ENCODE measurements around the gene RNF183.
"Not testable (repeated sequence)": the region's sequence is repeated elsewhere in the genome, so short reads cannot be mapped to it uniquely, and the experiment has no call there.

The RNF183 gene

DNA sequence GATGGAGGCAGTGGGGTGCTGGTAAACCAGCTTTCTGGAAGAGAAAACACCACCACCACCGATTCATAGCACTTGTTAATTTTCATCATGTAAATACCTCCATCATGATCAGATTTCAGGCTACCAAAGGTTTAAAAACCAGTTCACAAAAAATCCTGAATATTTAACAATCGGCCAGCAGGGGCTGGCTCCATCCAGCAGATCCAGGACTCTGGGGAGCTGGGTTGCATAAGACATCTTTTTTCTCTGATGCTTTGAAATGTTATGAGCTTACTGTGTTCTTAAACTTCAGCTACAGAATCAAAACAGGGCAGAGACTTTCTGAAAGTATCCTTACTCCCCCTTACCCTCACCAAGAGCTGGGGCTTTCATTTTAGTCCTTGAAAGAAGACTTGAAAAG is 14.6 kb upstream of the RNF183 start:
- no peak overlapping the region for H3K4me3 ChIP-seq (ENCODE audit: low read depth, low read length)

DNA sequence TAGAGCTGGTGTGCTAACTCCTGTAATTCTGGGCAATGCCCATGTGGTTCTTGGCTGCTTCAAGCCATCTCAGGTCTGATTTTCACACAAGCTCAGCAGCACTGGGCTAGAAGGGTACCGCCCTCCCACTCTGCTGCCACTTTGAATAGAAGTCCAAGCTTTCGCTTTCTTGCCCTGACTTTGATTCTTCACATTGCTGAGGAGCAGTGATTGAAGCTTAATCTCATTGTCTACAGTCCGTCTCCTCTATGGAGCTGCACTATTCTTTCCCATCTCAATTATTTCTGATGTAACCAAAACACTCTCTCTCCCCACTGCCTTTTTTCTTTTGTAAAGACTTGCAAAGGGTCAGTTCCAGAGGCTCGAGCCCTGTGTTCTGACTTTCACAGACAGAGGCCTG is 12.9 kb upstream of the RNF183 start:
- no peak overlapping the region for H3K4me3 ChIP-seq (ENCODE audit: low read depth, low read length)

DNA sequence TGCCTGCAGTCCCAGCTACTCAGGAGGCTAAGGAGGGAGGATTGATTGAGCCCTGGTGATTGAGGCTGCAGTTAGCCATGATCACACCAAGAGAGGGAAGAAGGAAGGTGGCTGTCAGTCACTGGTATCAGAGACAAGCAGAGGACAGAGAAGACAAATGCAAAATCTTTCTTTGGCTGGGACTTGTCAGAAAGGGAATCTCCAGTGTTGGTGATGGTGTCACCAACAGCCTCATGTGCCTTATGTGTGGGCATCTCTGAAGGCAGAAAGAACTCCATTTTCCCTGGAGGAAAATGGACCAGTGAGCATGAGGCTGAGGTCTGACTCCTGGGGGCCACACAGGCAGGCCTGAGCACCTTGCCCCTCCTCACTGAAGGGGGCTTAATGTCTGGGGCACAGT is 12.1 kb upstream of the RNF183 start:
- H3K4me3 ChIP-seq (ENCODE audit: low read depth, low read length): no peak overlapping the region

DNA sequence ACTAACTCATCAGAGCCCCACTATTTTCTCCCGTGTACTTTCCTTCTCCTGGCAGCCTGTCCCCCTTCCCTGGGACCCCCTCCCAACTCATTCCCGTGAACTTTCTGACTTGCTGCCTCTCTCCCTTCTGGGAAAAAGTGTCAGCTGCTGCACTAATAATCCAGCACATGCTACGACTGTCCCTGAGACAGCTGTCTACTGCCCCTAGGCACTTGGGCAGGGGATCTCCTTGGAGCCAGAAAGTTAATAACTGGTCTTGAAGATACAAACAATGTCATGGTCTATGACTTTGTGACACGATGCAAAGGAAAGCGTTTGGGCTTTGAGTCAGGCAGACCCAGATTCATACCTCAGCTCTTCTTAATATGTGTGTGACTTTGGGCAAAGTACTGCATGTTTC is 10.1 kb upstream of the RNF183 start:
- H3K4me3 ChIP-seq (ENCODE audit: low read depth, low read length): no peak overlapping the region

DNA sequence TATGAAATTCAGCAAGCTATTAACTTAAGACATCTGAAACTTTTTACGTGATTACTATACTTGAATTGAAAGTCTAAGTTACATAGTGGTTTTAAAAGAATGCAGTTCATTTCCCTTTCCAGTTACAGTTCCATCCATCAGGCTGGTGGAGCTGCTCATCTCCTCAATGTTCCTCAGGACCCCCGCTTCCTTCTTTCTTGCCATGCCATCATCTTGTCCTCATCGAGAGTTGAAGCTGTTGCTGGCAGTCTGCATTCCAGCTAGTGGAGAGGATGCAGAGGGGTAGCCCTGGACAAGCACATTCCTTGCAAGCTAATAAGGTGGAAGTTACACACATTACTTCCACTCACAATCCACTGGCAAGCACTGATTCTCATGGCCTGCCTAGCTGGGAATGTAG is 8.8 kb upstream of the RNF183 start:
- no peak overlapping the region for H3K4me3 ChIP-seq (ENCODE audit: low read depth, low read length)

DNA sequence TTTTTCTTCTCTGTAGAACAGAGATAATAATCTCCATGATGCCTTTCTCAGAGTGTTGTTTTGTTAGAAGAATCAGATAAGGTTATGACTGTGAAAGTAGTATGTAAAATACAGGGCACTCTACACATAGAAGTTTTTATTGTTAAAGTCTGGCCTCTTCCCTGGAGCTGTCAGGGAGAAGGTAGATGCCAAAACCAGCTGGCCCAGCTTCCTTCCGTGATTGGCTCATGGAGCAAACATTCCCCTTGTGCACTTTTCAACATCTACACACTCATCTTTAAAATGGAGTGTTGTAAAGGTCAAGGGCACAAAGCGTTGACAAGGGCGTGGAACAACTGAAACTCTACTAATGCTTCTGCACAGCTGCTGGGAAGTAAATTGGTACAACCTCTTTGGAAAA is 7.4 kb upstream of the RNF183 start:
- no peak overlapping the region for H3K4me3 ChIP-seq (ENCODE audit: low read depth, low read length)

DNA sequence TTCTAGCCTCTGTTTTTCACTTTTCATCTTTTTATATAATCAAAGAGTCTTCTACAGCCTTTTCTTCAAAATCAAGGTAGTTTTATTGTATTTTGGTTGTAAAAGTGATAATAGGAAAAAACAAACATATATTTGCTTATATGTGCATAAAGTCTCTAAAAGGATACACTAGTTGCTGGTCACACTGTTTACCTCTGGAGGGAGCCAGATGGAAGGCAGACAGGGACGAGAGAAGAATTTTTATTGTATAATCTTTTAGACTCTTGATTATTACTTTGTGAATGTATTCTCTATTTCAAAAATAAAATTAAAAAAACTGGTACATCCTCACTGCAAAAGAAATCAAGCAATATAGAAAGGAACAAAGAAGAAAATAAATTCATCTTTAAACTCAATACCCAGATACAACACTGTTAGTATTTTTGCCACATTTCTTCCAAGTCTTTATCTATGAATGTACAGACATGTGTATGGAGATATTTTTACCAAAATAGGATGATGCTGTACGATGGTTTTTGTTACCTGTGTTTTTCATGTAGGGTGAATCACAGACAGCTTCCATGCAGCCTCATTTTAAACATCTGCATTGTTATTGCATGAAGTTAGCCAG is 6.1 kb upstream of the RNF183 start:
- H3K4me3 ChIP-seq (ENCODE audit: low read depth, low read length): no peak overlapping the region

DNA sequence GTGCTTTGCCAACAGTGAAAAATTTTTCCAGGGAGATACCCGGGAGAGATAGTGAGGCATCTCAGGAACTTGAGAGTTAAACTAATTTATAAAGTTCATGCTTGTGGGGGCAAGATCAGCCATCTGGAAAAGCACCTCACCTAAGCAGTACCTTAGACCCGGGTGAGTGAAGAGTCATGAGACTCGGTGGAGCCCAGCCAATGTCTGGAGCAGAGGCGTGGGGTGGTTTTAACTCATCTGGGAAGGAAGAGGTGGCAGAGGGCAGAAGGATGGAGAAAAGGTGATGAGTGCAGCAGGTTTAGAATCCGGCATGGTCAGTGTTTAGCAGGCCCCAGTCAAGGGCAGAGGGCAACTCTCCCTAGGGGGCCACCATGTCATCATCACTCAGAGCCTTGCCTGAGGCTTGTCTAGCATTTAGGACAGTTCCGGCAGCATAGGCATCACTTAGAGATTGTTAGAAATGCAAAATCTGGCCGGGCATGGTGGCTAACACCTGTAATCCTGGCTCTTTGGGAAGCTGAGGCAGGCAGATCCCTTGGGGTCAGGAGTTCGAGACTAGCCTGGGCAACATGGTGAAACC is 4.3 kb upstream of the RNF183 start:
- no peak overlapping the region for H3K4me3 ChIP-seq (ENCODE audit: low read depth, low read length)

DNA sequence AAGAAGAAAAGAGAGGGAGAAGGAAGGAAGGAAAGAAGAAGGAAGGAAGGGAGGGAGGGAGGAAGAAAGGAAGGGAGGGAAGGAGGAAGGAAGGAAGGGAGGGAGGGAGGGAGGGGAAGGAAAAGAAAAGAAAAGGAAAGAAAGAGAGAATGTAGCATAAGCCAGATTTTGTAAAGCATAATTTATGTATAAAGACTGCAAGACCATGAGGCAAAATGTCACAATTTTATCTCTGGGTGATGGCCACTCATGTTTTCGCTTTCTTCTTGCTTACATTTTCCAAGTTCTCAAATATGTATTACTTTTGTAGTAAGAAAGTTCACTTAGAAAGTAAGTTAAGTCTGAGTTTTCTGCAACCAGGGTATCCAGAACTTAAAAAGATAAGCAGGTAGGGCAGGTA is 3.4 kb upstream of the RNF183 start:
- H3K4me3 ChIP-seq (ENCODE audit: low read depth, low read length): no peak overlapping the region

DNA sequence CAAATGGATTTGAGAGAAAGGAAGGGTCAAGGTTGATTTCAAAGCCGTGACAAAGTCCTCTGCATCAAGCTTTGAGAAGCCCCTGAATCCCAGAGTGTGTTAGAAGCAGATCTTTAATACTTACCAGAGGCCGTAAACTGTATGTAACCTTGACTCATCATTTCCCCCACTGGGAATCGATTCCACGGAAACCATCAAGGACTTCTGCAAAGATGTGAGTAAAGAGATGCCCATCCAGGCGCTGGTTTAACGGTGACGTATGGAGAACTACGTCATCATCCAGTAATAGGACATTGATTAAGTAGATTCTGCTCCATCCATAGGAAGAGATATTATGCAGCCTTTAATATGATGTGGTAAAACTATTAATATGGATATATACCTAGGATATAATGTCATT is 1.6 kb downstream of the RNF183 start:
- no peak overlapping the region for H3K4me3 ChIP-seq (ENCODE audit: low read depth, low read length)

DNA sequence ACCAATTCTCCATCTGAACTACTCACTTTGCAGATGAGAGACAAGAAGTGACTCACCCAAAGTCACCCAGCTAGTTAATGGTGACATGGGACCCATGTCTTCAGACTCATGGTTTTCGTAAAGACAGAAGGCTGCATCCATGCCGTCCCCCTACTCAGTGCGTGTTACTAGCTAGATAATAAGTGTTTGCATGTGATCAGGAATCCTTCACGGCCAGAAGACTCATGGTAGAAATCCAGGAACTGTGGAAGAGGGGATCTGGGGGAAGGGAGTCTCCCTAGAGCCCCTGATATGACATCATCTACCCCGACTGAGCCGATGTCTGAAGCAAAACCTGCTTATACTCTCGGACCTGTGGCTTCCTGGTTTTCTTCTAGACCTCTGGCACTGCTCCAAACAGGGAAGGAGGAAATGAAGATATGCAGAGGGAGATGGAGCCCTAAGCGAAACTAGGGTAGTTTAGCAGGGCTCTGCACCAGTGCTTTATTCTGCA is 3.3 kb downstream of the RNF183 start:
- no peak overlapping the region for H3K4me3 ChIP-seq (ENCODE audit: low read depth, low read length)

DNA sequence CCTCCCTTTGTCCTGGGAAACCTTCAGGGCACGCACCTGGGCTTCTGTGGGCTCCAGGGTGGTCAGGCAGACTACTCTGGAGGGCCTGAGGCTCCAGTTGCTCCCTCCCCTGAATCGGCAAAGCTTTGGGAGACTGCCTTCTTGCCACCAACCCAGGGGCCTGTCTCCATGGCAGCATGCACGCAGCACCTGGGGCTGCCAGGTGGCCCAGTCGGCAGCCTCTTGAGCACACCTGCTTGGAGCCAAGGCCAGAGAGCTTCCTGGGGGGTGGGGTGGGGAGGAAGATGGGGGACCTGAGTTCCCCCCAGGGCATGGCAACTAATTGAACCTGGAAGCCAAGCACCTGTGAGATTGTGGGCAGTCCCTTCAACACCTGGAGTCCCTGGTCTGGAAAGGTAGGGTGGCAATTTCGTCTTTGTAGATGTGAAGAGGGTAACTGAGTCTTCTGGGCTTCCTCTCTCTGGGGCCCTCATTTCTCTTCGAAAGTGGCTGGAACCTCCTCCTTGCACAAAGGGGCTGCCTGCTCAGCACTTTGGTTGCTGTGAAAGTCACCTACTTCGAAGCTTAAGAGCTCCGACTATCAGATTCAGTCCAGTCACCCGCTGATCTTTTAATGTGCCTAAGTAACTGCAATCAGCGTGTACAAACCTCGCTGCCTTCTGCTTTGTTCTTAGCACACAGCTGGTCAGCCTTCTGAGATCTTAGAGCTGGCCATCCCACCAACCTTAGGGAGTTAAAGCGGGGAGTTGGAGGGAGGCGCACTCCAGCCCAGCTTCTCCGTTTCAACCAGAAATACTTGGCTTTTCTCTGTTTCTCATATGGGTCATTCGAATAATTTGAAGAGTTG is 4.0 kb downstream of the RNF183 start:
- no peak overlapping the region for H3K4me3 ChIP-seq (ENCODE audit: low read depth, low read length)

DNA sequence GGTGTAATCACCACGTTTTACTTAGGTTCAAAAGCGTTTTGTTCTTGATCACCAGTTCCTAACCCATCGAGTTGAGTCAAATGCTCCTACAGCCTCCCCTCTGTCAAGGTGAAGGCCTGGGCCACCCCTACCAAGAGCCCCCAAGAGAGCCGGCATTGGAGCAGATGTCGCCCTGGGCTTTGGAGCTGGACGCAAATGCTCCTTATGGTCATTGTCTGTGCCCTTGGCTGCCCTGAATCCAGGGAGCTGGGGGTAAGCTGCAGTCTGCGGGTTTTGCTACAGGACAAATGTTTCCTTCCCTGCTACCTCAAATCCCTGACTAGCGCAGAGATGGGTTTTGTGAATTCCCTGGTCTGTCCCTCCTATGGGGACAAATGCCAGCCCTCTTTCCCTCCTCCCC is 4.9 kb downstream of the RNF183 start:
- no peak overlapping the region for H3K4me3 ChIP-seq (ENCODE audit: low read depth, low read length)

DNA sequence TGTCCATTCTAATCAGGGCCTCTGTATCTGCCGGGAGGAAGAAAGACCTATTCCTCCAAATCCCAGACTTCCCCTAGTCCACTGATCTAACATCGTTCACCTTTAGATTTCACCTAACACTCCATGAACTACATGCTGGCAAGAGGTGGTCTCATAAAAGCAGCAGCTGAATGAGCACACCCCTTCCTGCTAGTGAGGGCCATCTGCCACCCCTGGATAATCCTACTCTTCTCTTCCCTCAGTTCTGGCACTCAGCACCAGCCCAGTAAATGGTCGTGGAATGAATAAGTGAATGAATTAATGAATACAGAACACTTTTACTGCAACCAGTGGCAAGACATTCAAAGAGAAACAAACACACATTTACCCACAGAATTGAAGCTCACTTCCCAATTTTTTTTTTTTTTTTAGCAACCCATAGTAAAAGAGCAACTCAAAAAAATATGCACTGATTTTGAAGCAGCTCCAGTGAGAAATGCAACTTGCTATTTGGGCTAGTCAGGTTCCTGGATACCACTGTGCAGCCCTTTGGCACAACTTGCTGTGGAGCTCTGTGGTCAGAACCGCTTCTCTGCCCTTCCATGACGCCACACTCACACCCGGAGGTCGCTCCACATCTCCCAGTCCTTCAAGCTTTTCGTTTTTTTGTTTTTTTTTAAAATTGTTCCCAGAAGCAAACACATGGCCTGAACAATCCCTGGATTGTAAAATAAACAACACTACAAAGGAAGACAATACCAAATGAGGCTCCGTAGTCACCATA is 6.2 kb downstream of the RNF183 start:
- H3K4me3 ChIP-seq (ENCODE audit: low read depth, low read length): no peak overlapping the region

DNA sequence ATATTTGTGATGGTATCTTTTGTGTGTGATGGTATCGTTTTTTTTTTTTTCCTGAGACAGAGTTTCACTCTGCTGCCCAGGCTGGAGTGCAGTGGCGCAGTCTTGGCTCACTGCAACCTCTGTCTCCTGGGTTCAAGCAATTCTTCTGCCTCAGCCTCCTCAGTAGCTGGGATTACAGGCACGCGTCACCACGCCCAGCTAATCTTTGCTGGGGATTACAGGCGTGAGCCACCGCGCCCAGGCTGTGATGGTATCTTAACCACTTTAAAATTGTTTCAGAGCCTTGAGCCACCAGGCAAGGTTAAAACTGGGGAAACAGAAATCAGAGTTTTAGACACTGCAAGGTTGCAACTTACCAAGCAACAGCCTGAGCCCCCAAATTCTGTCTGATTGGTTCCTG is 6.9 kb downstream of the RNF183 start:
- H3K4me3 ChIP-seq (ENCODE audit: low read depth, low read length): not testable (repeated sequence)

DNA sequence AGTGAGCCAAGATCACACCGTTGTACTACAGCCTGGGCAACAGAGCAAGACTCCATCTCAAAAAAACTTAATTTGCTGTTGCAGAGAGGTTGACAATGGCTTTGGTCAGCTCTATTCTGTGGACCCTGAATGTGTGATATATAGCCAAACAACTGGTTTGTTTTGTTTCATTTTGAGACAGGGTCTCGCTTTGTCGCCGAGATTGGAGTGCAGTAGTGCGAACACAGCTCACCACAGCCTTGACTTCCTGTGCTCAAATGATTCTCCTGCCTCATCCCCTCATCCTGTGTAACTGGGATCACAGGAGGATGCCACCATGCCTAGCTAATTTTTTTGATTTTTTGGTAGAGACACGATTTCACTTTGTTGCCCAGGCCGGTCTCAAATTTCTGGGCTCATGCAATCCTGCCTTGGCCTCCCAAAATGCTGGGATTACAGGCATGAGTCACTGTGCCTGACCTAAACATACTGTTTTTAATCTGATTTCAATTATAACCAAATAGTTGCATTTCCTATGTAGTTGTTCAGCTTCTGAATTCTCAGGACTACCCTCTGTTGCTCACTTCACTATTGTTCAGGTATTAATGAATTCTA is 9.8 kb downstream of the RNF183 start:
- H3K4me3 ChIP-seq (ENCODE audit: low read depth, low read length): no peak overlapping the region

DNA sequence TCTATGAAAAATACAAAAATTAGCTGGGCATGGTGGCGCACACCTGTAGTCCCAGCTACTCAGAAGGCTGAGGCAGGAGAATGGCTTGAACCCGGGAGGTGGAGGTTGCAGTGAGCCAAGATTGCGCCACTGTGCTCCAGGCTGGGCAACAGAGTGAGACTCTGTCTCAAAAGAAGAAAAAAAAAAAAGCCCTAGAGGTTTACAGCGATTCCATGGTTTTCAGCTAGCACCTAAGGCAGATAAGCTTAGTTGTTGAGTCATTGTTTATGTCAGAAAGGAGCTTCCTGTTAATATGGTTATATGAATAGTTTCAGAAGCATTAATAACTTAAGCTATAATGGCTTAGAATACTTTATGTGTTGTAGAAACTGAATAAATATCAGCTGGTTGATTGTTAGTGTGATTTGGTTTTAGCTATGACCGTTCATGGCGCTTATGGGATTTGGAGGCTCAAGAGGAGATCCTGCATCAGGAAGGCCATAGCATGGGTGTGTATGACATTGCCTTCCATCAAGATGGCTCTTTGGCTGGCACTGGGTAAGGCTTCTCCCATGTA is 13.0 kb downstream of the RNF183 start:
- no peak overlapping the region for H3K4me3 ChIP-seq (ENCODE audit: low read depth, low read length)

DNA sequence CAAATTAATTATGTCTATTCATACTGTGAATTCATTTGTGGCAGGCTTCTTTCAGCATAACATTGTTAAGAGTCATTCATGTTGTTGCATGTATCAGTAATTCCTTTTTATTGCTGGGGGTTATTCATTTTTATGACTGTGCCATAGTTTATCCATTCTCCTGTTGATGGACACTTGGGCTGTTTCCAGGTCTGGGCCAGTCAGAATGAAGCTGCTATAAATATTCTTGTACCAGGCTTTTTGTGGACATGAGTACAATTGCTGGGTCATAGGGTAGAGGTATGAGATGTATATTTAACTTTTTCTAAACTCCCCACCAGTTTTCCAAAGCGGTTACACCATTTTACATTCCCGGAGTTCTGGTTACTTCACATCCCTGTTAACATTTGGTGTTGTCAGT is 14.1 kb downstream of the RNF183 start:
- no peak overlapping the region for H3K4me3 ChIP-seq (ENCODE audit: low read depth, low read length)

DNA sequence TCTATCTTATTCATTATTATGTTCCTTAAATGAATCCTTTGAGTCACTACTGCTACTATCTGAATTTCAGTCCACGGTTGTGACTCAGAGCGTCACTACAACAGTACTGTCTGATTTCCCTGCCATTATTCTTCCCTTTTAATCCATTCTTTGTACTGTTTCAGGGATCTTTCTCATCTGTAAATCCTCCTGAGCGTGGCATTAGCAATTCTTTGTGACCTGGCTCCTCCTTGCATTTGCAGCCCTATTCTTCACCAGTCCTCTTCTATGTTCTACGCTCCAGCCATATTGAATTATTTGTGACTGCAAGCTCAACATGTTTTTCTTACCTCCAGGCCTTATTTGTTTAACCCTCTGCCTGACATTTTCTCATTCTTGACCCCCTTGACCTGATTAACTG is 21.8 kb downstream of the RNF183 start:
- no peak overlapping the region for H3K4me3 ChIP-seq (ENCODE audit: low read depth, low read length)

DNA sequence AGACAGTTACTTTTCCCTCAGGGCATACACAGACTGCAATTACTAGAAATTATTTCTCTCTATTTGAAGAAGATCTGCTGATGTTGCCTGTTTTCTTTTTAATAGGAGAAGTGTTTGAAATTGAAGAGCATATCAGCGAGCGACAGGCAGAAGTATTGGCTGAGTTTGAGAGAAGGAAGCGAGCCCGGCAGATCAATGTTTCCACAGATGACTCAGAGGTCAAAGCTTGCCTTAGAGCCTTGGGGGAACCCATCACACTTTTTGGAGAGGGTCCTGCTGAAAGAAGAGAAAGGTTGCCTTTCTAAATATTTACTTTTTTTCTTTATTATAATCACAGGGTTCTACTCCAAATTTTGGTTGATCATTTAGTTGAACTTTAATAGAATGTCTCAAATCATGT is 24.3 kb downstream of the RNF183 start:
- H3K4me3 ChIP-seq (ENCODE audit: low read depth, low read length): no peak overlapping the region

Measured in iPS-11a (cell line).